ENCODE measurements around the gene CDK1. TPM values are rescaled to one million over a fixed set of nuclear protein-coding genes. Genes with fewer than 3 reads are reported as not detected.

Gene CDK1
- polyA plus RNA-seq, 1 donor (not counting 4 experiments of a cell fraction or from before 2014, with no cell fraction given), result 43.8 TPM

DNA sequence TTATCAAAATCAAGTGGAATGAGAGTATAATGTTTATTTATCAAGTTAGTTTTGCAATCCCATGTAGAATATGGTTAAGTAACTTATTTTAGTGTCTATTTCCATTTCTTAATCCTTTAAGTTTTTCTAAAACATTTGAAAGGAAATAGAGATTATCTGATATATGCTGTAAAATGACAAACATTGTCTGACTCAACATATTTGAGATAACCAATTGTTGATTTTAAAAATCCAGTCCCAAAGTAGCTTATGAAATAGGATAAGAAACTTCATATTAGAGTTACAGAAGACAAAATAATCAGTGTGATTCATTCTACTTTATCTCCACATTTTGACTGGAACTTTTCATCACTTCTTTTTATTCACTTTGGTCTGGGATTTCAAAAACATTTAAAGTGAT is 38.7 kb upstream of the CDK1 start:
- no peaks in the 10 kb centered on the region for H3K36me3 ChIP-seq (ENCODE audit: control insufficient read depth in 2 of 2, extremely low read depth in 1 of 2, insufficient read depth in 2 of 2, low read length in 2 of 2)
- H3K4me3 ChIP-seq (ENCODE audit: control insufficient read depth in 2 of 3, extremely low read depth in 1 of 3, insufficient read depth in 2 of 3, low read depth in 1 of 3, low read length in 3 of 3), result no peak overlapping the region
- no peak for DNase-seq (ENCODE audit: low read depth, low spot score)
- no peak for FAIRE-seq
- no peak for TF ChIP-seq EZH2 (IDR thresholded peaks at IDR 0.05; ENCODE audit: low read length)
- TF ChIP-seq, protein P1, sequence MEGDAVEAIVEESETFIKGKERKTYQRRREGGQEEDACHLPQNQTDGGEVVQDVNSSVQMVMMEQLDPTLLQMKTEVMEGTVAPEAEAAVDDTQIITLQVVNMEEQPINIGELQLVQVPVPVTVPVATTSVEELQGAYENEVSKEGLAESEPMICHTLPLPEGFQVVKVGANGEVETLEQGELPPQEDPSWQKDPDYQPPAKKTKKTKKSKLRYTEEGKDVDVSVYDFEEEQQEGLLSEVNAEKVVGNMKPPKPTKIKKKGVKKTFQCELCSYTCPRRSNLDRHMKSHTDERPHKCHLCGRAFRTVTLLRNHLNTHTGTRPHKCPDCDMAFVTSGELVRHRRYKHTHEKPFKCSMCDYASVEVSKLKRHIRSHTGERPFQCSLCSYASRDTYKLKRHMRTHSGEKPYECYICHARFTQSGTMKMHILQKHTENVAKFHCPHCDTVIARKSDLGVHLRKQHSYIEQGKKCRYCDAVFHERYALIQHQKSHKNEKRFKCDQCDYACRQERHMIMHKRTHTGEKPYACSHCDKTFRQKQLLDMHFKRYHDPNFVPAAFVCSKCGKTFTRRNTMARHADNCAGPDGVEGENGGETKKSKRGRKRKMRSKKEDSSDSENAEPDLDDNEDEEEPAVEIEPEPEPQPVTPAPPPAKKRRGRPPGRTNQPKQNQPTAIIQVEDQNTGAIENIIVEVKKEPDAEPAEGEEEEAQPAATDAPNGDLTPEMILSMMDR (optimal IDR thresholded peaks at IDR 0.05 in 1 of 3, IDR thresholded peaks at IDR 0.05 in 1 of 3, conservative IDR thresholded peaks at IDR 0.05 in 1 of 3; ENCODE audit: extremely low read depth in 1 of 3, insufficient read depth in 2 of 3, low read length in 3 of 3), result no peak
- H3K27ac ChIP-seq (ENCODE audit: control insufficient read depth, insufficient read depth, low read length), result no peak overlapping the region
- no peak overlapping the region for H2AFZ ChIP-seq (ENCODE audit: control insufficient read depth, low read length)
- no peaks in the 10 kb centered on the region for H4K20me1 ChIP-seq (ENCODE audit: control insufficient read depth, extremely low read depth, insufficient read depth, low read length)
- H3K79me2 ChIP-seq (ENCODE audit: control insufficient read depth, insufficient read depth, low read length), result no peaks in the 10 kb centered on the region
- H3K4me1 ChIP-seq (ENCODE audit: control insufficient read depth, extremely low read depth, insufficient read depth, low read length), result peaks cover 8% of the 10 kb centered on the region
- no peak overlapping the region for H3K4me2 ChIP-seq (ENCODE audit: control insufficient read depth, extremely low read depth, insufficient read depth, low read depth, low read length)
- no peaks in the 10 kb centered on the region for H3K27me3 ChIP-seq (ENCODE audit: control insufficient read depth, extremely low read depth, insufficient read depth, low read length)
- H3K9me1 ChIP-seq (ENCODE audit: control insufficient read depth, extremely low read depth, insufficient read depth, low read length), result no peaks in the 10 kb centered on the region
- H3K9me3 ChIP-seq (ENCODE audit: control insufficient read depth, low read depth, low read length), result no peaks in the 10 kb centered on the region
- dilution Hi-C loops (cut with MboI; ENCODE audit: extremely low pct_ligation_motif_present, low sequenced_read_pairs), result no loop called here
- H3K9ac ChIP-seq (ENCODE audit: control insufficient read depth, extremely low read depth, insufficient read depth, low read length), result no peak overlapping the region

DNA sequence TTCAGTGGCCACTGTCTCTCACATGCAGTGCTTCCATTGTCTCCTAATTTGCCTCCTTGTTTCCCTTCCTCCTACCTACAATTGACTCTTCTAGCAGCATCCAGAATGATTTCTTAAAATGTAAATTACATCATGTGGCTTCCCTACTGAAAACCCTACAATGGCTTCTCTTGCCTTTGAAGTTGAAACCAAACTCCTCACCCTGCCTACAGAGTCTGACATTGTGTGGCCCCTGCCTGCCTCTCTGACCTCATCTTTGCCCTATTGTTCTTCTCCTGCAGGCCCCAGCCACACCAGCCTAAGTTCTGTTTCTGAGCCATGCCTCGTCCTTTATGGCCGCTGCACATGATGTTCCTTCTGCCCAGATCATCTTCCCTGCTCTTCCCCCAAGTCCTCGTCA is 35.8 kb upstream of the CDK1 start:
- Histone ChIP-seq H2AFZ (ENCODE audit: control insufficient read depth, low read length) (no peak overlapping the region), H3K4me2 (ENCODE audit: control insufficient read depth, extremely low read depth, insufficient read depth, low read depth, low read length) (no peak overlapping the region), H3K9me3 (ENCODE audit: control insufficient read depth, low read depth, low read length) (no peaks in the 10 kb centered on the region), H3K27ac (ENCODE audit: control insufficient read depth, insufficient read depth, low read length) (no peak overlapping the region), H3K79me2 (ENCODE audit: control insufficient read depth, insufficient read depth, low read length) (no peaks in the 10 kb centered on the region), H3K4me3 (ENCODE audit: control insufficient read depth in 2 of 3, extremely low read depth in 1 of 3, insufficient read depth in 2 of 3, low read depth in 1 of 3, low read length in 3 of 3) (no peak overlapping the region), H3K9ac (ENCODE audit: control insufficient read depth, extremely low read depth, insufficient read depth, low read length) (no peak overlapping the region), H3K36me3 (ENCODE audit: control insufficient read depth in 2 of 2, extremely low read depth in 1 of 2, insufficient read depth in 2 of 2, low read length in 2 of 2) (no peaks in the 10 kb centered on the region), H3K9me1 (ENCODE audit: control insufficient read depth, extremely low read depth, insufficient read depth, low read length) (no peaks in the 10 kb centered on the region), H3K4me1 (ENCODE audit: control insufficient read depth, extremely low read depth, insufficient read depth, low read length) (peaks cover 4% of the 10 kb centered on the region), H4K20me1 (ENCODE audit: control insufficient read depth, extremely low read depth, insufficient read depth, low read length) (no peaks in the 10 kb centered on the region), H3K27me3 (ENCODE audit: control insufficient read depth, extremely low read depth, insufficient read depth, low read length) (no peaks in the 10 kb centered on the region)
- FAIRE-seq (no peak), DNase-seq (ENCODE audit: low read depth, low spot score) (no peak)
- TF ChIP-seq, protein P1 (optimal IDR thresholded peaks at IDR 0.05 in 1 of 3, IDR thresholded peaks at IDR 0.05 in 1 of 3, conservative IDR thresholded peaks at IDR 0.05 in 1 of 3; ENCODE audit: extremely low read depth in 1 of 3, insufficient read depth in 2 of 3, low read length in 3 of 3), result no peak
- no peak for TF ChIP-seq EZH2 (IDR thresholded peaks at IDR 0.05; ENCODE audit: low read length)
- dilution Hi-C loops (cut with MboI; ENCODE audit: extremely low pct_ligation_motif_present, low sequenced_read_pairs), result no loop called here
